Dendritic cell treated with granulocyte-macrophage colony-stimulating factor and Interleukin-4, amounts not matched to agents 40 ng/mL and 50 ng/mL, for 4 days (primary cell): ENCODE results near the gene HSF4.

Source experiments
- H3K27ac Mint-ChIP-seq: one replicate; pipeline ENCODE4 v1.8.0; 2022; ENCODE audit warnings: mild to moderate bottlenecking, mixed read lengths
- H3K27me3 Mint-ChIP-seq: one replicate; pipeline ENCODE4 v1.8.0; 2022; ENCODE audit warnings: mild to moderate bottlenecking, mixed read lengths
- H3K36me3 Mint-ChIP-seq: one replicate; pipeline ENCODE4 v1.8.0; 2022; ENCODE audit warnings: low read depth, mixed read lengths
- H3K4me1 Mint-ChIP-seq: one replicate; pipeline ENCODE4 v1.8.0; 2022; ENCODE audit warnings: low read depth, mixed read lengths
- H3K4me3 Mint-ChIP-seq: one replicate; pipeline ENCODE4 v1.8.0; 2022; ENCODE audit warnings: mild to moderate bottlenecking, moderate library complexity, mixed read lengths
- H3K9me3 Mint-ChIP-seq: one replicate; pipeline ENCODE4 v1.8.0; 2022; ENCODE audit warnings: mixed read lengths
- intact Hi-C: fragments of 100-400 bp; cut with micrococcal nuclease; formaldehyde crosslinking; loops from one replicate; pipeline ENCODE4 v1.15.0; 2022

HSF4 gene

GRCh38 chr16:67156143-67156844 is 8.3 kb upstream of the HSF4 start:
- H3K27ac Mint-ChIP-seq, result no peak overlapping the region
- H3K36me3 Mint-ChIP-seq, result peaks cover 57% of the 10 kb centered on the region
- H3K4me1 Mint-ChIP-seq, result peaks cover 64% of the 10 kb centered on the region
- H3K9me3 Mint-ChIP-seq, result no peaks in the 10 kb centered on the region
- intact Hi-C loops, result loop anchor here (5.0 to 10.0 kb wide), 2 partner anchors 51 to 139 kb away; partner anchors contain the start of gene PHAF1
- peaks cover 57% of the 10 kb centered on the region for H3K27me3 Mint-ChIP-seq
- no peak overlapping the region for H3K4me3 Mint-ChIP-seq

- Mint-ChIP-seq H3K27me3 (peaks cover 54% of the 10 kb centered on the region), H3K9me3 (no peaks in the 10 kb centered on the region), H3K27ac (peak overlapping the region; percentile 1), H3K4me1 (peaks cover 69% of the 10 kb centered on the region), H3K4me3 (no peak overlapping the region), H3K36me3 (peaks cover 57% of the 10 kb centered on the region)
- intact Hi-C loops, result loop anchor here (5.0 to 10.0 kb wide), 2 partner anchors 52 to 140 kb away; partner anchors contain the start of gene PHAF1
Measured at GRCh38 chr16:67157106-67157748, 7.3 kb upstream of the HSF4 start.

GRCh38 chr16:67157892-67158635 is 6.5 kb upstream of the HSF4 start:
- peaks cover 54% of the 10 kb centered on the region for H3K36me3 Mint-ChIP-seq
- peak overlapping the region; percentile 36 for H3K4me3 Mint-ChIP-seq
- peak overlapping the region; percentile 90 for H3K27ac Mint-ChIP-seq
- no peaks in the 10 kb centered on the region for H3K9me3 Mint-ChIP-seq
- H3K4me1 Mint-ChIP-seq, result peaks cover 72% of the 10 kb centered on the region
- H3K27me3 Mint-ChIP-seq, result peaks cover 54% of the 10 kb centered on the region
- intact Hi-C loops, result loop anchor here (5.0 to 10.0 kb wide), 2 partner anchors 53 to 141 kb away; partner anchors contain the start of gene PHAF1

- intact Hi-C loops, result loop anchor here (5.0 to 10.0 kb wide), 2 partner anchors 54 to 142 kb away; partner anchors contain the start of gene PHAF1
- Mint-ChIP-seq H3K4me3 (peak overlapping the region; percentile 88), H3K36me3 (peaks cover 46% of the 10 kb centered on the region), H3K27ac (peak overlapping the region; percentile 90), H3K9me3 (no peaks in the 10 kb centered on the region), H3K27me3 (peaks cover 56% of the 10 kb centered on the region), H3K4me1 (peaks cover 76% of the 10 kb centered on the region)
Measured at GRCh38 chr16:67158637-67159600, 5.6 kb upstream of the HSF4 start.

- intact Hi-C loops, result loop anchor here (2.0 kb wide), 1 partner anchor 21 kb away; the partner anchor contains the start of gene MATCAP1
- H3K4me3 Mint-ChIP-seq, result peak overlapping the region; percentile 88
- peaks cover 82% of the 10 kb centered on the region for H3K4me1 Mint-ChIP-seq
- H3K9me3 Mint-ChIP-seq, result no peaks in the 10 kb centered on the region
- H3K36me3 Mint-ChIP-seq, result peaks cover 38% of the 10 kb centered on the region
- H3K27ac Mint-ChIP-seq, result no peak overlapping the region
- H3K27me3 Mint-ChIP-seq, result peaks cover 53% of the 10 kb centered on the region
Measured at GRCh38 chr16:67161595-67162058, 2.9 kb upstream of the HSF4 start.

- Mint-ChIP-seq H3K27ac (peak overlapping the region; percentile 80), H3K4me3 (peak overlapping the region; percentile 72), H3K36me3 (peaks cover 38% of the 10 kb centered on the region), H3K9me3 (no peaks in the 10 kb centered on the region), H3K4me1 (peaks cover 82% of the 10 kb centered on the region), H3K27me3 (peaks cover 61% of the 10 kb centered on the region)
- intact Hi-C loops, result no loop called here
Measured at GRCh38 chr16:67162506-67163163, 1.9 kb upstream of the HSF4 start.

- peak overlapping the region; percentile 72 for H3K4me3 Mint-ChIP-seq
Measured at GRCh38 chr16:67163164-67163998, 1.2 kb upstream of the HSF4 start.

GRCh38 chr16:67163999-67164558 is 466 bp upstream of the HSF4 start:
- peak overlapping the region; percentile 80 for H3K27ac Mint-ChIP-seq
- intact Hi-C loops, result no loop called here
- H3K27me3 Mint-ChIP-seq, result peaks cover 75% of the 10 kb centered on the region
- H3K9me3 Mint-ChIP-seq, result no peaks in the 10 kb centered on the region
- peaks cover 79% of the 10 kb centered on the region for H3K4me1 Mint-ChIP-seq
- peaks cover 48% of the 10 kb centered on the region for H3K36me3 Mint-ChIP-seq
- peak overlapping the region; percentile 72 for H3K4me3 Mint-ChIP-seq

More at GRCh38 chr16:67163164-67163998, 1.2 kb upstream of the HSF4 start:
- Mint-ChIP-seq H3K36me3 (peaks cover 41% of the 10 kb centered on the region), H3K27ac (peak overlapping the region; percentile 80), H3K9me3 (no peaks in the 10 kb centered on the region), H3K4me1 (peaks cover 79% of the 10 kb centered on the region), H3K27me3 (peaks cover 68% of the 10 kb centered on the region)
- intact Hi-C loops, result no loop called here

GRCh38 chr16:67165121-67166078 is 855 bp downstream of the HSF4 start:
- intact Hi-C loops, result no loop called here
- Mint-ChIP-seq H3K4me1 (peaks cover 87% of the 10 kb centered on the region), H3K36me3 (peaks cover 37% of the 10 kb centered on the region), H3K4me3 (peak overlapping the region; percentile 72), H3K27me3 (peaks cover 79% of the 10 kb centered on the region), H3K27ac (peak overlapping the region; percentile 80), H3K9me3 (no peaks in the 10 kb centered on the region)

GRCh38 chr16:67166110-67166547 is 1.6 kb downstream of the HSF4 start:
- Mint-ChIP-seq H3K27me3 (peaks cover 76% of the 10 kb centered on the region), H3K4me1 (peaks cover 84% of the 10 kb centered on the region), H3K27ac (peak overlapping the region; percentile 80)

More at GRCh38 chr16:67166110-67166547, 1.6 kb downstream of the HSF4 start:
- intact Hi-C loops, result no loop called here
- Mint-ChIP-seq H3K36me3 (peaks cover 40% of the 10 kb centered on the region), H3K4me3 (peak overlapping the region; percentile 57), H3K9me3 (no peaks in the 10 kb centered on the region)
